ENCODE results near the gene PRR14L.
A peak's percentile ranks its signal among the peaks of the same experiment; 100 is the strongest.

The PRR14L gene

GRCh38 chr22:31637891-31638618 lies 111.9 kb downstream of the PRR14L start:
- no peak overlapping the region for H3K4me3 ChIP-seq (ENCODE audit: low read depth, low read length)
- H3K36me3 ChIP-seq (ENCODE audit: control insufficient read depth, insufficient read depth, low read length) = peaks cover under 1% of the 10 kb centered on the region
- no peaks in the 10 kb centered on the region; the same call in 1 of the 2 replicates for H3K4me1 ChIP-seq (ENCODE audit: control insufficient read depth, insufficient read depth, low read length)
- 0 out of 2 replicates have a peak overlapping the region, but pooled peaks have one; percentile 37 for H3K27ac ChIP-seq (ENCODE audit: low read depth, low read length)
- H3K27me3 ChIP-seq (ENCODE audit: control insufficient read depth, insufficient read depth, low read length) = no peaks in the 10 kb centered on the region
- H3K9me3 ChIP-seq (ENCODE audit: control insufficient read depth, insufficient read depth, low read depth, low read length) = no peaks in the 10 kb centered on the region
- H3K9ac ChIP-seq (ENCODE audit: low read length) = no peak overlapping the region

- Histone ChIP-seq H3K27me3 (ENCODE audit: control insufficient read depth, insufficient read depth, low read length) (no peaks in the 10 kb centered on the region), H3K27ac (ENCODE audit: low read depth, low read length) (0 out of 2 replicates have a peak overlapping the region, but pooled peaks have one; percentile 37), H3K4me1 (ENCODE audit: control insufficient read depth, insufficient read depth, low read length) (no peaks in the 10 kb centered on the region; the same call in 1 of the 2 replicates), H3K9me3 (ENCODE audit: control insufficient read depth, insufficient read depth, low read depth, low read length) (no peaks in the 10 kb centered on the region), H3K4me3 (ENCODE audit: low read depth, low read length) (no peak overlapping the region), H3K36me3 (ENCODE audit: control insufficient read depth, insufficient read depth, low read length) (no peaks in the 10 kb centered on the region), H3K9ac (ENCODE audit: low read length) (no peak overlapping the region)
These were observed 112.5 kb downstream of the PRR14L start for GRCh38 chr22:31637447-31637890.

- Histone ChIP-seq H3K4me3 (ENCODE audit: low read depth, low read length) (no peak overlapping the region), H3K27me3 (ENCODE audit: control insufficient read depth, insufficient read depth, low read length) (no peaks in the 10 kb centered on the region), H3K27ac (ENCODE audit: low read depth, low read length) (no peak overlapping the region), H3K9me3 (ENCODE audit: control insufficient read depth, insufficient read depth, low read depth, low read length) (no peaks in the 10 kb centered on the region), H3K36me3 (ENCODE audit: control insufficient read depth, insufficient read depth, low read length) (no peaks in the 10 kb centered on the region), H3K9ac (ENCODE audit: low read length) (no peak overlapping the region), H3K4me1 (ENCODE audit: control insufficient read depth, insufficient read depth, low read length) (peaks cover 9% of the 10 kb centered on the region)
These were observed 114.2 kb downstream of the PRR14L start for GRCh38 chr22:31635638-31636306.

GRCh38 chr22:31631436-31631835 lies 118.5 kb downstream of the PRR14L start:
- Histone ChIP-seq H3K9me3 (ENCODE audit: control insufficient read depth, insufficient read depth, low read depth, low read length) (no peaks in the 10 kb centered on the region), H3K9ac (ENCODE audit: low read length) (peak overlapping the region; percentile 55), H3K4me1 (ENCODE audit: control insufficient read depth, insufficient read depth, low read length) (peaks cover 25% of the 10 kb centered on the region), H3K36me3 (ENCODE audit: control insufficient read depth, insufficient read depth, low read length) (peaks cover 14% of the 10 kb centered on the region), H3K27me3 (ENCODE audit: control insufficient read depth, insufficient read depth, low read length) (no peaks in the 10 kb centered on the region), H3K4me3 (ENCODE audit: low read depth, low read length) (peak overlapping the region; percentile 69), H3K27ac (ENCODE audit: low read depth, low read length) (no peak overlapping the region)
